ENCODE results near the gene LTA4H.
"Not testable (repeated sequence)": the region's sequence is repeated elsewhere in the genome, so short reads cannot be mapped to it uniquely, and the experiment has no call there.

Gene LTA4H

GRCh38 chr12:95995238-95996031 is 40.0 kb downstream of the LTA4H start:
- in situ Hi-C loops (cut with MboI; ENCODE audit: low sequenced_read_pairs), result no loop called here

- in situ Hi-C loops (cut with MboI; ENCODE audit: low sequenced_read_pairs), result no loop called here
Measured at GRCh38 chr12:95994476-95994875, 40.9 kb downstream of the LTA4H start.

GRCh38 chr12:95993907-95994306 is 41.5 kb downstream of the LTA4H start:
- in situ Hi-C loops (cut with MboI; ENCODE audit: low sequenced_read_pairs), result no loop called here

DNA sequence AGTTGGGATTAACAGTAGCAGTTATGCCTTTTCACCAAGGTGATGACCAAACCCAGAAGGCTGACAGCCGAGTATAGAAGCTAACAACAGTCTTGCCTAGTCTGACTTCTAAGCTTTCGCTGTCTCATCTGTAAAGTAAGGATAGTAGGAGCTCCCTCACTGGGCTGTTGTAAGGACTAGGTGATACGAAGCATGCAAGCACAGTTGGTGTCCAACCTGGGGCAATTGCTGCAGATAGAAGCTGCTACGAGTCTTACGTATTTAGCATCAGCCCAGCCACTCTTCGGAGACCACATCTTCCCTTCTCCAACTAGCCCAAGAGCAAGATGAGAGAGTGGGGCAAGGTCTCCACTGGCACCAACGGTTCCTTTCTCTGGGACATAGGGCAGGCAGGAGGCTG is 45.3 kb downstream of the LTA4H start:
- in situ Hi-C loops (cut with MboI; ENCODE audit: low sequenced_read_pairs), result no loop called here

- in situ Hi-C loops (cut with MboI; ENCODE audit: low sequenced_read_pairs), result no loop called here
Measured at GRCh38 chr12:95989504-95990123, 45.8 kb downstream of the LTA4H start.

DNA sequence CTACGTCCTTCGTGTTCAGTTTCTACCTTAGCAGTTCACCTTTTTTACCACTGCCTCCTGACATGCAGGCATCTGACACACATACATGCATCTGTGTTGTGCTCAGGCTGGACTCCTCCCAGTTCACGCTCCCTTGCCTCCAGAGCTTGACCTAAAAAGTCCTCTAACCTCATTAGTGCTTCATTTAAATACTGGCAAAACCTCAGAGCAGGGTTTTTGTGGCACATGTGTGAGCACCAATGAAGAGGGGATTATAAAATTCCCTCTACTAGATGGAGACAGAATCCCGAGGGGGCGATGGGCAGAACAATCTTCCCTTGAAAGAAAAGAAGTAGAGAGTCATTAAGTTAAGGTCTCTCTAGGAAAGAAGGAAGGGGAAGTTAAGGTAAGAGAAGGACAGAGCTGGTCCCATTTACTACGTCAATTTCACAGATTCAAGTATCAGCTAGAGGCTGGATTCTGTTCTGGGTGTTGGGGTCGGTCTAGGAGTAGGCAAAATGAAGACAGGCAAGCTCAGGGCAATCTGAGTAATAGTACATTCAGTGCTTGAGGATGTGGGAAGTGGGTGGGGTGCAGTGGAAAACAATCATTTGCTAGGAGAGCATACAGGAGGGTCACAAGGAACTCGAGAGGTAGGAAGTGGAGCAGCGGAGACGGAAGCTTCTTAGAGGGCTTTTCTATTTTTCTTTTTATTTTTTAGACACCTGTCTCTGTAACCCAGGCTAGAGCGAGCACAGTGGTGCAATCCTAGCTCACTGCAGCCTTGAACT is 46.7 kb downstream of the LTA4H start:
- in situ Hi-C loops (cut with MboI; ENCODE audit: low sequenced_read_pairs), result no loop called here

- in situ Hi-C loops (cut with MboI; ENCODE audit: low sequenced_read_pairs), result no loop called here
Measured at GRCh38 chr12:95986635-95987570, 48.5 kb downstream of the LTA4H start.

GRCh38 chr12:95984682-95985081 is 50.7 kb downstream of the LTA4H start:
- in situ Hi-C loops (cut with MboI; ENCODE audit: low sequenced_read_pairs), result no loop called here

DNA sequence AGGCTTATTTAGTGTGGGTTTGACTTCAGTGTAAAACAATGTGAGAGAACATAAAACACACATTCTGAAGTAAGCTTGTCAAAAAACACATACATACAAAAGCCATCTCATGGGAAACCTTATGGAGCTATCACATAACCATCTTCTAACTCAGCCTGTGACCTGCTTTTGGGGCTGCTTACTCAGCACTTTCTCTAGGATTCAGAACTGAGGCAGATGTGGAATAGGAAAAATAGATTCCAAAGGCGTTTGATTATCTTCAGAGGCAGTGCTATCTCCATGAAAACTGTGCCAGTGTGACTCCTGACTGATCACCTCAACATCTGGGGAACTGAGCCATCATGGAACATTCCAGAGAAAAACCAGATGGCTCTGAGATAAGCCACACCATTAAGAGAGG is 52.8 kb downstream of the LTA4H start:
- in situ Hi-C loops (cut with MboI; ENCODE audit: low sequenced_read_pairs), result no loop called here

- in situ Hi-C loops (cut with MboI; ENCODE audit: low sequenced_read_pairs), result no loop called here
Measured at GRCh38 chr12:95980437-95980836, 55.0 kb downstream of the LTA4H start.

DNA sequence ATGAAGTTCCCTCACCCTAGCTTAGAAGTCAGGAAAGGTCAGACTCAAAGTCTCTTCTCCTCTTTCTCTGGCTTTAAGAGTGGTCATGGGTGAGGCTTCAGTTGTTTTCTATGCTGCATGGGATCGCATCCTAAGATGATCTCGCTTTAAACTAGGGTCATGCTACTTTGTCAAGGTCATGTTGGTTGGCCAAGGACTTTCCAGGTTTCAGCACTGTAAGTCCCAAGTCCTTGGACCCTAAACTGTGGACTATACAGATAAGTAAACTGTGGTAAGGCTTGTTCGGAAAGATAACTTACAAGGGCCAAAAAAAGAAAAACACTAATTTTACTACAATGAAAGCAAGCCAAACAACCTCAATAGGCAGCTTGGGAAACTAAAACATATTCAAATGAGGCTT is 56.6 kb downstream of the LTA4H start:
- in situ Hi-C loops (cut with MboI; ENCODE audit: low sequenced_read_pairs), result no loop called here

- in situ Hi-C loops (cut with MboI; ENCODE audit: low sequenced_read_pairs), result no loop called here
Measured at GRCh38 chr12:95978351-95978750, 57.0 kb downstream of the LTA4H start.

GRCh38 chr12:95977764-95978305 is 57.6 kb downstream of the LTA4H start:
- in situ Hi-C loops (cut with MboI; ENCODE audit: low sequenced_read_pairs), result no loop called here

DNA sequence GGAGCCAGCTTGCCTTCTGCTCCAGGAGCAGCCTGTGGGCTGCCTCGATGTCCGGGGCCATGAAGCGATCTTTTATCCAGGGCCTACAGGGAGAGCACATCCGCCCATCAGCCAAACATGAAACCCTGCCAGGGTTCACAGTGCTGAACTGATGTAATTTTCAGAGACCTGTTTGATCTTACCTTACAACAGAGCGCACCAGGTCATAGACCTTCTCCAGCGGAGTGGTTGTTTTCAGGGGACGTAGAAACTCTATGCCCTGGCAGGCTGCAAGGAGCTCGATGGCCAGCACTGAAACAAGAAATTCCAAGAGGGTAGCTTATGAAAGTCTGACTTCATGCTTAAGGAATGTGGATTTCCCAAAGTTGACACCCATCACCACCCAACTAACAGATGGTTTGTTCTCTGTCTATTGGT is 59.0 kb downstream of the LTA4H start:
- in situ Hi-C loops (cut with MboI; ENCODE audit: low sequenced_read_pairs), result no loop called here

DNA sequence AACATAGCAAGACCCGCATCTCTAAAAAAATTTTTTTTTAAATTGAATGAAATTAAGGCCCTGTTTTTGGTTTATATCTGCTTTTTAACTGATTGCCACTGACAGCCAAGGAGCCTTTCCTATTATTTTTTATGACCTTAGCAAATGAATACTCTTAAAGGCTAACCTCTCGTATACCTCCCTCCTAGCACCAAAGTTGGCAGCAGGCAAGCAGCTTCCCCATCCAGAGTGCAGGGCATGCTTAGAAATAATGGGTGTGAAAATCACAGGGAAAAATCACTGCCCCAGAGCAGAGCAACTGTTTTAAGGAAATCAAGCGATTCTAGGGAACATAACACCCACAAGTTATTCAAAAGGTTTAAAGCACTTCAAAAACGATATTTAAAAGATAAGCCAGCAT is 59.9 kb downstream of the LTA4H start:
- in situ Hi-C loops (cut with MboI; ENCODE audit: low sequenced_read_pairs), result no loop called here

DNA sequence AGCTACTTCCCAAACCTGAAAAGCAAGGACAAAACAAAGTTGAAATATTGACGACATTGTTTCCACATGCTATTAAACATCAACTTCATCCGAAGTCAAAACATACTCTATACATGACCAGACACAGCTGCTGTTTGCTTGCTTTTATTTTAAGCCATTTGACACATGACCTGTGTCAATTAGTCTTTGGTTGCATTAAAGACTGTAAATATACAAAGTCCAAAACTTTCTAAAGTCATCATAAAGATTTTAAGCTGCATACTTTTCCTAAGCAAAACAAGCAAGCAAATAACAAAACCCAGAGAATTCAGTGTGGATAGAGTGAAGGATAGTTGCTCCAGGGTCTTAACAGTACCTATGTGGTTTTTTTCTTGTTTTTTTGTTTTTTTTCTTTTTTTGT is 61.0 kb downstream of the LTA4H start:
- in situ Hi-C loops (cut with MboI; ENCODE audit: low sequenced_read_pairs), result no loop called here

DNA sequence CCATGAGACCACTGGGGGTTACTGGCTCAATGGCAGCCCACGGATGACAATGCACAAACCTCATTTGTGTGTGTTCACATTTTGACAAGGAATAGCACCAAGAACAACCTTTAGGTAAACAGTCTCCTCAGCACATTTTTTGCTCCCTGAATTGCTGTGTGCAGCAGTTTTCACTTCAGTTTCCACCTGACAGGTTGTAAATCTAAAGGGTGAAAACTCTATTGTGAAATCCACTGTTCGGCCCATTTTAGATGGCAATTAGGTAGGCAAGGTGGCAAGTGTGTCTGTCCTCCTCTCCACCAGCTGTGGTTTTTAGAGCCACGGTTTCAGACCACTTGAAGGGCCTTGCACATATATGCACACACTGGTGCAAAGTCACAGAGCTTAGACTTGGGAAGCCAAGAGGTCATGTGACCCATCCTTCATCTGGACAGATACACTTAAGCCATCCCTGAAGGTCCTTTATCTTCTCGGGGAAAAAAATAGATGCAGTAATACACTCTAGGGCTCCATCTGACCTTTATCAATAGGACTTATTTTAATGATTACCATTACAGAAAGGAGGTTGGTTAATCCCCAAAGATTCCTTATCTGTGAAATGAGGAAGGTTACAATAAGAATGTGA is 62.4 kb downstream of the LTA4H start:
- in situ Hi-C loops (cut with MboI; ENCODE audit: low sequenced_read_pairs), result no loop called here

GRCh38 chr12:95970905-95971304 is 64.5 kb downstream of the LTA4H start:
- in situ Hi-C loops (cut with MboI; ENCODE audit: low sequenced_read_pairs), result no loop called here

GRCh38 chr12:95969116-95969515 is 66.3 kb downstream of the LTA4H start:
- in situ Hi-C loops (cut with MboI; ENCODE audit: low sequenced_read_pairs), result not testable (repeated sequence)

DNA sequence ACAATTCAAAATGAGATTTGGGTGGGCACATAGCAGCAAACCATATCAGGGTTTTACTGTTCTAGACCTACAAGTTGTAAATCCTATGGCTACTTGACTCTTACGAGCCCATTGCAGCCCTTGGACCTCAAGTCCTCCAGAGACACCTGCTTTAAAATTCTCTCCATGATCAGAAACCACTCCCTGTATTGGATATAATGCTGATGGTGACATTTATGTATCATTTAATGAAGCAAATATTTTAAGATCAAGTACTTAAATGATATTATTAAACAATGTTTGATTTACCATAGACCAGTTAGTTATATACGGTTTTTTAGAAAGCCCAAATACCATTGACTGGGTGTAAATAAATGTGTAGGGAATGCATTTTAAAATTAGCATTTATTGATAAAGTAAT is 68.1 kb downstream of the LTA4H start:
- in situ Hi-C loops (cut with MboI; ENCODE audit: low sequenced_read_pairs), result no loop called here
